ENCODE measurements around the gene NPAS2.

GRCh38 chr2:100905132-100905805 lies 85.3 kb downstream of the NPAS2 start:
- TF ChIP-seq CTCF (IDR thresholded peaks at IDR 0.05) (no peak), POLR2A (IDR thresholded peaks at IDR 0.05) (no peak)

Measured in transverse colon (tissue), 3 donors.